H1 (cell line): ENCODE measurements around the gene NUP188. TPM values are rescaled to one million over a fixed set of nuclear protein-coding genes. Genes with fewer than 3 reads are reported as not detected.

Source experiments
- CTCF ChIA-PET: fragments of 300-600 bp; sonication (Branson Sonifier 250); formaldehyde crosslinking; loops from one replicate; lab custom pipeline; 2021; ENCODE audit not compliant: partially characterized antibody; lab: Charles Lee
- POLR2A ChIA-PET: fragments of 300-600 bp; sonication (Branson Sonifier 250); formaldehyde crosslinking; loops from one replicate; lab custom pipeline; 2021; ENCODE audit warnings: inconsistent platforms; ENCODE audit not compliant: partially characterized antibody; lab: Charles Lee
- DNase-seq, 2 experiments: peaks; one replicate each; pipeline versions ENCODE4 v3.0.0 to v3.0.0-alpha.2; 2010 to 2022; ENCODE audit warnings: low spot score in 2 of 2, low read depth in 1 of 2, mixed read lengths in 1 of 2
- FAIRE-seq: peaks from 2 replicates; lab custom pipeline; 2011; peaks lifted over from hg19 to GRCh38; lab: Jason Lieb, UNC
- H2AFZ ChIP-seq: 2 replicates; pipeline ENCODE4 v1.8.1; 2012; ENCODE audit warnings: low read length, inconsistent platforms
- H2AK5ac ChIP-seq: 2 replicates; pipeline ENCODE4 v1.6.1; 2013; ENCODE audit warnings: low read depth, low read length
- H2BK120ac ChIP-seq: replicated peaks from 2 replicates; pipeline ENCODE3; 2013; ENCODE audit warnings: low read depth, low read length, inconsistent platforms
- H2BK12ac ChIP-seq: 2 replicates; pipeline ENCODE4 v1.6.1; 2013; ENCODE audit warnings: low read depth, low read length
- H2BK15ac ChIP-seq: 2 replicates; pipeline ENCODE4 v1.6.1; 2013; ENCODE audit warnings: low read length
- H2BK20ac ChIP-seq: 2 replicates; pipeline ENCODE4 v1.6.1; 2013; ENCODE audit warnings: low read length
- H2BK5ac ChIP-seq: 2 replicates; pipeline ENCODE4 v1.6.1; 2013; ENCODE audit warnings: low read depth, low read length
- H3K14ac ChIP-seq: 2 replicates; pipeline ENCODE4 v1.6.1; 2013; ENCODE audit warnings: inconsistent platforms; ENCODE audit not compliant: insufficient read length
- H3K18ac ChIP-seq: 2 replicates; pipeline ENCODE4 v1.6.1; 2013; ENCODE audit warnings: low read length; ENCODE audit errors: extremely low read depth
- H3K23ac ChIP-seq: 2 replicates; pipeline ENCODE4 v1.6.1; 2013; ENCODE audit warnings: inconsistent platforms; ENCODE audit not compliant: insufficient read length
- H3K23me2 ChIP-seq: 2 replicates; pipeline ENCODE4 v1.6.1; 2013; ENCODE audit warnings: low read depth, low read length
- H3K27ac ChIP-seq: 2 replicates; pipeline ENCODE4 v1.6.1; 2011; ENCODE audit warnings: low read depth, low read length, inconsistent platforms
- H3K27me3 ChIP-seq, 4 experiments: replicated peaks in 1 of 4; 1 replicate in 1 of 4; 2 replicates in 3 of 4; pipeline versions ENCODE4 v1.6.1 to v1.8.1; 2011 to 2013; ENCODE audit warnings: low read length in 3 of 4, mild to moderate bottlenecking in 3 of 4, inconsistent platforms in 2 of 4, mixed read lengths in 2 of 4, moderate library complexity in 1 of 4; ENCODE audit not compliant: control insufficient read depth in 3 of 4, insufficient read depth in 3 of 4; ENCODE audit errors: extremely low read depth in 1 of 4
- H3K36me3 ChIP-seq, 4 experiments: 2 replicates each; pipeline versions ENCODE4 v1.6.1 to v1.8.1; 2011 to 2013; ENCODE audit warnings: mild to moderate bottlenecking in 4 of 4, low read length in 3 of 4, moderate library complexity in 2 of 4, control low read depth in 1 of 4, inconsistent platforms in 1 of 4; ENCODE audit not compliant: insufficient read depth in 4 of 4, control insufficient read depth in 2 of 4
- H3K4ac ChIP-seq: replicated peaks from 2 replicates; pipeline ENCODE3; 2013; ENCODE audit warnings: low read length, low read depth, mixed read lengths, inconsistent platforms; ENCODE audit not compliant: insufficient read length
- H3K4me1 ChIP-seq, 4 experiments: replicated peaks in 1 of 4; 1 replicate in 1 of 4; 2 replicates in 3 of 4; pipeline versions ENCODE4 v1.6.1 to v1.8.1; 2011 to 2013; ENCODE audit warnings: low read length in 3 of 4, inconsistent platforms in 2 of 4, mixed read lengths in 1 of 4; ENCODE audit not compliant: insufficient read depth in 4 of 4, control insufficient read depth in 3 of 4
- H3K4me2 ChIP-seq, 2 experiments: 2 replicates each; pipeline versions ENCODE4 v1.6.1 to v1.8.1; 2011 to 2013; ENCODE audit warnings: low read depth in 2 of 2, low read length in 2 of 2, control low read depth in 1 of 2, inconsistent platforms in 1 of 2, mild to moderate bottlenecking in 1 of 2; ENCODE audit not compliant: insufficient read depth in 1 of 2
- H3K4me3 ChIP-seq, 4 experiments: fragments of 200-600, 300-600 bp in 1 of 4; sonication (generic), shearing (Covaris generic), sonication (Bioruptor Twin) in 1 of 4; 2 replicates each; pipeline versions ENCODE4 v1.5.1 to v1.8.1; 2011 to 2016; ENCODE audit warnings: low read length in 4 of 4, low read depth in 3 of 4, control low read depth in 2 of 4, inconsistent platforms in 2 of 4, mild to moderate bottlenecking in 2 of 4, mixed read lengths in 1 of 4, moderate library complexity in 1 of 4; ENCODE audit not compliant: insufficient read depth in 2 of 4; ENCODE audit errors: extremely low read depth in 1 of 4
- H3K56ac ChIP-seq: replicated peaks from 2 replicates; pipeline ENCODE3; 2013; ENCODE audit warnings: low read depth, mild to moderate bottlenecking, mixed read lengths, low read length, inconsistent platforms; ENCODE audit not compliant: insufficient read length
- H3K79me1 ChIP-seq: 2 replicates; pipeline ENCODE4 v1.6.1; 2013; ENCODE audit warnings: low read depth, low read length, control low read depth
- H3K79me2 ChIP-seq, 2 experiments: 2 replicates each; pipeline versions ENCODE4 v1.6.1 to v1.8.1; 2012 to 2013; ENCODE audit warnings: low read length in 2 of 2, mild to moderate bottlenecking in 2 of 2, inconsistent platforms in 1 of 2; ENCODE audit not compliant: insufficient read depth in 2 of 2, control insufficient read depth in 1 of 2
- H3K9ac ChIP-seq, 4 experiments: replicated peaks in 1 of 4; 1 replicate in 1 of 4; 2 replicates in 3 of 4; pipeline versions ENCODE4 v1.6.1 to v1.8.1; 2011 to 2013; ENCODE audit warnings: low read depth in 3 of 4, low read length in 3 of 4, control low read depth in 2 of 4, mild to moderate bottlenecking in 2 of 4, moderate library complexity in 2 of 4, inconsistent platforms in 1 of 4; ENCODE audit errors: extremely low read depth in 1 of 4
- H3K9me3 ChIP-seq, 2 experiments: 2 replicates each; pipeline versions ENCODE4 v1.6.1 to v1.8.1; 2012 to 2013; ENCODE audit warnings: mild to moderate bottlenecking in 2 of 2, moderate library complexity in 2 of 2, control low read depth in 1 of 2, inconsistent platforms in 1 of 2, low read depth in 1 of 2, low read length in 1 of 2, mixed read lengths in 1 of 2; ENCODE audit not compliant: insufficient read depth in 2 of 2
- H4K20me1 ChIP-seq, 2 experiments: replicated peaks in 1 of 2; 2 replicates each; pipeline versions ENCODE3 to v1.8.1; 2011 to 2013; ENCODE audit warnings: inconsistent platforms in 2 of 2, low read length in 2 of 2, mild to moderate bottlenecking in 1 of 2; ENCODE audit not compliant: insufficient read depth in 2 of 2, control insufficient read depth in 1 of 2
- H4K5ac ChIP-seq: 2 replicates; pipeline ENCODE4 v1.6.1; 2013; ENCODE audit warnings: low read length, low read depth, mixed read lengths, inconsistent platforms; ENCODE audit not compliant: insufficient read length
- H4K8ac ChIP-seq: 2 replicates; pipeline ENCODE4 v1.8.0; 2013; ENCODE audit warnings: mild to moderate bottlenecking, moderate library complexity, low read length, inconsistent platforms; ENCODE audit not compliant: insufficient read depth; ENCODE audit errors: extremely low read depth
- H4K91ac ChIP-seq: replicated peaks from 2 replicates; pipeline ENCODE3; 2013; ENCODE audit warnings: low read length, mixed read lengths, inconsistent platforms; ENCODE audit not compliant: insufficient read length
- CBX8 ChIP-seq: fragments of 300-800, 300-1000 bp; sonication (generic); IDR thresholded peaks from 2 replicates; pipeline ENCODE4 v1.7.1; 2016; ENCODE audit warnings: low read depth, low read length, borderline replicate concordance
- CEBPB ChIP-seq: IDR thresholded peaks from 2 replicates; pipeline ENCODE4 v1.6.1; 2012; ENCODE audit warnings: low read depth, low read length
- HDAC6 ChIP-seq: IDR thresholded peaks from one replicate; pipeline ENCODE4 v1.7.1; 2012; ENCODE audit warnings: low read depth, mild to moderate bottlenecking, inconsistent platforms, low read length, moderate library complexity
- NANOG ChIP-seq: IDR thresholded peaks from 2 replicates; pipeline ENCODE4 v1.6.1; 2011; ENCODE audit warnings: low read length, low read depth, mild to moderate bottlenecking, inconsistent platforms; ENCODE audit not compliant: insufficient read depth, poor library complexity, severe bottlenecking
- PHF8 ChIP-seq: fragments of 200-600 bp; sonication (generic); conservative IDR thresholded peaks from 2 replicates; pipeline ENCODE4 v1.7.1; 2012; ENCODE audit warnings: low read depth, mild to moderate bottlenecking, inconsistent platforms, low read length, moderate library complexity
- USF2 ChIP-seq: IDR thresholded peaks from 2 replicates; pipeline ENCODE4 v1.6.1; 2011; ENCODE audit warnings: low read length, improper control_type of control experiment
- WGBS, 2 experiments: shearing (Covaris generic) in 1 of 2; methylation state at CpG; one replicate each; pipeline versions ENCODE4 v1.1.6 to v1.1.7; 2013 to 2015; ENCODE audit warnings: low lambda C conversion rate in 2 of 2, mixed read lengths in 2 of 2, inconsistent platforms in 1 of 2, low coverage in 1 of 2, missing lambda C conversion rate in 1 of 2; ENCODE audit not compliant: insufficient replicate concordance in 2 of 2, insufficient coverage in 1 of 2, insufficient read length in 1 of 2; ENCODE audit errors: extremely low coverage in 1 of 2, missing lambda C conversion rate in 1 of 2; 5-methylcytosine and 5-hydroxymethylcytosine counted together
- polyA plus RNA-seq, 7 experiments: library from polyadenylated mRNA; depleted of rRNA in 3 of 7; stranded (reverse) in 5 of 7; unstranded in 2 of 7; fragments of >200 nt in 5 of 7; fragments of 200-250 nt in 2 of 7; gene quantifications; 1 replicate in 5 of 7; 2 replicates in 1 of 7; 4 replicates in 1 of 7; pipeline versions ENCODE4 v1.2.1 to v1.2.3, GENCODE V29; 2011 to 2013; ENCODE audit warnings: missing spikeins in 2 of 7, mixed read lengths in 2 of 7
- total RNA-seq: library from RNA; stranded (reverse); fragmentation: NEBNext Ultra II Directional; extraction: Animal tissue kit (Norgen Biotek cat#: 25700); gene quantifications from 2 replicates; pipeline ENCODE4 v1.2.1, GENCODE V29; 2021

NUP188 gene
- total and polyA plus RNA-seq, 2 of the 8 experiments (the other 6 are each of a cell fraction or from before 2014, with no cell fraction given): 90.1 to 111 TPM

GRCh38 chr9:128905964-128906363 is 41.5 kb upstream of the NUP188 start:
- Histone ChIP-seq H3K18ac (no peak overlapping the region), H2BK5ac (no peak overlapping the region), H2BK120ac (no peak overlapping the region), H3K79me1 (peaks cover 6% of the 10 kb centered on the region), H2BK12ac (no peak overlapping the region), H3K4me3 (no peak overlapping the region), H3K27ac (no peak overlapping the region), H2AK5ac (no peak overlapping the region), H3K79me2 (peaks cover 0 to 54% of the 10 kb centered on the region in 2 experiments; a peak in 2 of 4 replicates), H3K9ac (no peak overlapping the region), H3K27me3 (no peaks in the 10 kb centered on the region), H3K4me2 (no peak overlapping the region), H2BK15ac (no peak overlapping the region), H4K20me1 (peaks cover 20 to 28% of the 10 kb centered on the region in 2 experiments), H3K4ac (no peak overlapping the region), H3K9me3 (no peaks in the 10 kb centered on the region), H4K91ac (no peak overlapping the region), H2BK20ac (no peak overlapping the region), H4K5ac (no peak overlapping the region), H3K4me1 (peaks cover 0 to 4% (median 2%) of the 10 kb centered on the region in 4 experiments; a peak in 5 of 7 replicates), H2AFZ (no peak overlapping the region), H3K23ac (no peak overlapping the region), H3K56ac (no peak overlapping the region), H4K8ac (no peak overlapping the region), H3K23me2 (no peaks in the 10 kb centered on the region), H3K14ac (no peak overlapping the region), H3K36me3 (peaks cover 17 to 36% (median 31%) of the 10 kb centered on the region in 4 experiments; a peak in 7 of 8 replicates)
- ChIA-PET POLR2A (interaction anchor here (1.3 to 1.7 kb wide), 2 partner anchors 8 to 12 kb away, joined by 3 to 4 read pairs; no protein-coding TSS in a partner anchor), CTCF (interaction anchor here (0.6 to 1.4 kb wide), 6 partner anchors 20 to 831 kb away, joined by 3 to 4 read pairs (median 3); no protein-coding TSS in a partner anchor)
- FAIRE-seq (no peak), DNase-seq (no peak)
- 99% methylated on average over 6 of the region's 7 CpGs; no CpG with 5 or more reads in 1 of the 2 experiments for WGBS, 2 experiments
- no peak for TF ChIP-seq HDAC6
- no peak for TF ChIP-seq USF2
- TF ChIP-seq CBX8: no peak
- TF ChIP-seq CEBPB: no peak
- no peak for TF ChIP-seq PHF8
- no peak for TF ChIP-seq NANOG
